Measurements from ENCODE around the gene SLC16A10. TPM values are rescaled to one million over a fixed set of nuclear protein-coding genes. Genes with fewer than 3 reads are reported as not detected.
"Not testable (repeated sequence)": the region's sequence is repeated elsewhere in the genome, so short reads cannot be mapped to it uniquely, and the experiment has no call there.

The SLC16A10 gene
- total RNA-seq, 1 donor from 2014 or later, result 0.20 TPM

DNA sequence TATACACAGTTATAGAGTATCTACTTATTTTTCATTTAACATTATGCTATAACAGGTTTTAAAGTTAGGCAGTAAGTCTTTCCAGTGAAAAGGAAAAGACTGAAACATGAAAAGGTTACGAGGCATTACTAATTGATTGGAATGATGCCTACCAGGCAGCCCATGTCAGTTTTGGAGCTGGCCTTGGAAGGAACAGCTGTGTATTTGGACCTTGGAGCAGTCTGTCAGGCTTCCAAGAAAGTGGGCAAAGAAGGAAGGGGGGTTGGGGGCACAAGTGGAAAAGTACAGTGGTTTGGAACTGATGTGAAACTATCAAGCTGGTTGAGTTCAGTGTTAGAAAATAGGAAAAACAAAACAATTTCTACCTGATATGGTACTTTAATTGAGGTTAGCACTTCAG lies 41.7 kb downstream of the SLC16A10 start:
- no peak for DNase-seq (ENCODE audit: low read depth in 2 of 2)

- not testable (repeated sequence) for DNase-seq (ENCODE audit: low read depth in 2 of 2)
Measured at GRCh38 chr6:111131018-111131417, 43.7 kb downstream of the SLC16A10 start.

GRCh38 chr6:111132669-111133068 lies 45.4 kb downstream of the SLC16A10 start:
- DNase-seq (ENCODE audit: low read depth in 2 of 2), result not testable (repeated sequence)

DNA sequence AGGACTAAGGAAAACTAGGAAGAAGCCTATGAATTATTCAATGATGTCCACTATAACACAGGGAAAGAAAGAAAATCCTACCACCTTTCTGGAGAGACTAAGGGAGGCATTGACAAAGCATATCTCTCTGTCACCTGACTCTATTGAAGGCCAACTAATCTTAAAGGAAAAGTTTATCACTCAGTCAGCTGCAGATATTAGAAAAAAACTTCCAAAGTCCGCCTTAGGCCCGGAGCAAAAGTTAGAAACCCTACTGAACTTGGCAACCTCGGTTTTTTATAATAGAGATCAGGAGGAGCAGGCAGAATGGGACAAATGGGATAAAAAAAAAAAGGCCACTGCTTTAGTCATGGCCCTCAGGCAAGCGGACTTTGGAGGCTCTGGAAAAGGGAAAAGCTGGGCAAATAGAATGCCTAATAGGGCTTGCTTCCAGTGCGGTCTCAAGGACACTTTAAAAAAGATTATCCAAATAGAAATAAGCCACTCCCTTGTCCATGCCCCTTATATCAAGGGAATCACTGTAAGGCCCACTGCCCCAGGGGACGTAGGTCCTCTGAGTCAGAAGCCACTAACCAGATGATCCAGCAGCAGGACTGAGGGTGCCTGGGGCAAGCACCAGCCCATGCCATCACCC lies 47.0 kb downstream of the SLC16A10 start:
- DNase-seq (ENCODE audit: low read depth in 2 of 2), result not testable (repeated sequence)

DNA sequence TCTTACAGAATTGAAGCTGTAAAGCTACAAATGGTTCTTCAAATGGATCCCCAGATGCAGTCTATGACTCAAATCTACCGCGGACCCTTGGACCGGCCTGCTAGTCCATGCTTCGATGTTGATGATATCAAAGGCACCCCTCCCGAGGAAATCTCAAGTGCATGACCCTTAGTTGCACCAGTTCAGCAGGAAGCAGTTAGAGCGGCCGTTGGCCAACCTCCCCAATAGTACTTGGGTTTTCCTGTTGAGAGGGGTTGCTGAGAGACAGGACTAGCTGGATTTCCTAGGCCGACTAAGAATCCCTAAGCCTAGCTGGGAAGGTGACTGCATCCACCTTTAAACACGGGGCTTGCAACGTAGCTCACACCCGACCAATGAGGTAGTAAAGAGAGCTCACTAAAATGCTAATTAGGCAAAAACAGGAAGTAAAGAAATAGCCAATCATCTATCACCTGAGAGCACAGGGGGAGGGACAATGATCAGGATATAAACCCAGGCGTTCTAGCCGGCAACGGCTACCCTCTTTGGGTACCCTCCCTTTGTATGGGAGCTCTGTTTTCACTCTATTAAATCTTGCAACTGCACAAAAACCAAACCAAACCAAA lies 50.3 kb downstream of the SLC16A10 start:
- not testable (repeated sequence) for DNase-seq (ENCODE audit: low read depth in 2 of 2)

DNA sequence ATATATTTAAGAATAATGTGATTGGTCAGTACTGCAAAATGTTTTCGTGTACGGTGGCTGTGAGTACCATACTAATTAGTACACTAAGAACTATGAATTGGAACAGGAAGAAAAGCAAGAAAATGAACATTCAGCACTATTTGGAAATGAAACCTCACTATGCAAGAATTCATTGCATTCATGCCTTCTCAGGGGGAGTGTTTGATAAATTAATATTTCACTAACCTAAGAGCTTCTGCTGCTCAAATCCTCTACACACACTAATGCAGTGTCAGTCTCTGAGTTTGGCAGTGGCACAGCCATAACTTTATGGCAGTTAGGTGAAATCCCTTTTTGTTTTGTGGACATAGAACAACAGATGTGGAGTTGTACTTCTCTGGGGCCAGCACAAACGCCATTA lies 60.1 kb downstream of the SLC16A10 start:
- DNase-seq (ENCODE audit: low read depth in 2 of 2), result no peak

GRCh38 chr6:111148110-111148509 lies 60.8 kb downstream of the SLC16A10 start:
- no peak for DNase-seq (ENCODE audit: low read depth in 2 of 2)

- no peak for DNase-seq (ENCODE audit: low read depth in 2 of 2)
Measured at GRCh38 chr6:111150577-111150976, 63.3 kb downstream of the SLC16A10 start.

- DNase-seq (ENCODE audit: low read depth in 2 of 2), result no peak
Measured at GRCh38 chr6:111154981-111155380, 67.7 kb downstream of the SLC16A10 start.

DNA sequence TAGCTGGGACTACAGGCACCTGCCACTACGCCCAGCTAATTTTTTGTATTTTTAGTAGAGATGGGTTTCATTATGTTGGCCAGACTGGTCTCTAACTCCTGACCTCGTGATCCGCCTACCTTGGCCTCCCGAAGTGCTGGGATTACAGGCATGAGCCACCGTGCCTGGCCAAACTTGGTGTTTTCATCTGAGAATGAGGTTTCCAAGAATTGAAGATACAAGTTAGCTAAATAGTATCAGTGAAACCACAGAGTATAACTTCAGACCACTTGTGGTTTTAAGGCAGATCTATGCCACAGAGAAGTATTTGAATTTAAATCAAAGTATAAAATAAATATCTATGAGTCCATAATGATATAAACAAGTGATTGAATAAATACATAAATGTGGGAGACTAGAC lies 70.1 kb downstream of the SLC16A10 start:
- no peak for DNase-seq (ENCODE audit: low read depth in 2 of 2)

DNA sequence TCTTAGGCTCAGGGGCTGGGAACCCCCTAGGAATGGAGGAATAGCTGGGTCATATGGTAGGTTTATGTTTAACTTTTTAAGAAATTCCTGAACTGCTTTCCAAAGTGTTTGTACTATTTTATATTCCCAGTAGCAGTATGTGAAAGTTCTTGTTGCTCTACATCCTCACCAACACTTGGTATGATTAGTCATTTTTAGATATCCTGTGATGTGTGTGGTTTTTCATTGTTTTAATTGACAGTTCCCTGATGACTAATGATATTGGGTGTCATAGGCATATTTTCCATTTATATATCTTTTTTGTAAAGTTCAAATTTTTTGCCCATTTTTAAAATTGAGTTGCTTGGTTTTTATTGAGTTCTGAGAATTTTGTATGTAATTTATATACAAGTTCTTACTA lies 72.3 kb downstream of the SLC16A10 start:
- DNase-seq (ENCODE audit: low read depth in 2 of 2), result no peak

DNA sequence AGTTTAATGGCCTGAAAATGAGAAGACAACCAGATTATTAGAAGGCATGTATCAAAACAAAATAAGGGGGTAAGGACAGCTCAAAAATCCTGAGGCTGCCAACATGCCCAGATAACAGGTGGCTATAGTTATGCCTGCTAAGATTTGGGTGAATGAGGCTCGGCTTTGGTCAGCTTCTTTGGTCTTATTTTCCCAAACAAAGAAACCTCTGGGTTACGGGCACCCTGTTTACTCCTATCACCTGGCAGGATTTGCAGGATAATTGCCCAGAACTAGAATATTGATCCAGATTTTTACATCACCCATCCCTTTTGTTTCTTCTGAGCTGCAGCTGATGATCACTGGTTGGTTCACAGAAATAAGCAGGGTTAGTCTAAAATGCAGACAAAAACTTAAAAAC lies 74.3 kb downstream of the SLC16A10 start:
- DNase-seq (ENCODE audit: low read depth in 2 of 2), result no peak

GRCh38 chr6:111162504-111162903 lies 75.2 kb downstream of the SLC16A10 start:
- DNase-seq (ENCODE audit: low read depth in 2 of 2), result no peak

- DNase-seq (ENCODE audit: low read depth in 2 of 2), result peak in 1 of 2 donors; percentile 1
Measured at GRCh38 chr6:111171577-111172400, 84.5 kb downstream of the SLC16A10 start.

GRCh38 chr6:111172563-111172962 lies 85.3 kb downstream of the SLC16A10 start:
- no peak for DNase-seq (ENCODE audit: low read depth in 2 of 2)

GRCh38 chr6:111173341-111173740 lies 86.0 kb downstream of the SLC16A10 start:
- no peak for DNase-seq (ENCODE audit: low read depth in 2 of 2)

DNA sequence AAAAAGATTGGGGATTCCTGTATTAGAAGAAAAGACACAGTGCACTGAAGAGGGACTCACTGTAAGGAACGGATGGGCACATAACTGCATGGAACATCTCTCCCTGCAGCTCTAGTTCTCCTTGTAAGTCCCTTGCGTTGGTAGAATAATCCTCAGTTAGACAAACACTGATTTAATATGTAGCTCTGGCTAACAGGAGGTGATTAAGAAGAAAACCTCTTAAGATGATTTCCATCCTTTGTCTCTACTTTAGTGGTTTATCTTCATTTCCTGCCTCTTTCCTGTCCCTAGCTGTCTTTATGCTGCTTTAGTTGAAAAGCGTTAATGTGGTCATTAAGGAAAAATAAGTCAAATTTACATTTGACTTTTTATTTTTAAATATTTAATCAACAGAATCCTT lies 86.6 kb downstream of the SLC16A10 start:
- DNase-seq (ENCODE audit: low read depth in 2 of 2), result peak in 1 of 2 donors; percentile 3

DNA sequence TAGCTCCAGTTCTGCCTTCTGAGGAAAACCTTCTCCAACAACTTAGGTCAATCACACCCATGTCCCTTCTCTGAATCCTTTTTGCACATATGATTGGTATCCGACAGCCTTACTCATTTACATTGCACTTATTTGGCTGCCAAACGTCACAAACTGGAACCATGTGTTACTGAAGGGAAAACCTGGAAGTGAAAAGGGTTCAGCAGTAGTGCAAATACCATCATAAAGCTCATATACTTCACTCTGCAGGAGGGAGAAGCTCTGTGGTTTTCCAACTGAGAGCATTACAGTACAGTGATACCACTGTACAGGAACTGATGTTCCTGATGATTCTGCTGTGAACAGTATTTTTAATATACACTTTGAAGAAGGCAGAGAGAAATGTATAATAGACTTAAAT lies 87.8 kb downstream of the SLC16A10 start:
- DNase-seq (ENCODE audit: low read depth in 2 of 2), result no peak

- DNase-seq (ENCODE audit: low read depth in 2 of 2), result no peak
Measured at GRCh38 chr6:111176038-111176759, 88.9 kb downstream of the SLC16A10 start.

DNA sequence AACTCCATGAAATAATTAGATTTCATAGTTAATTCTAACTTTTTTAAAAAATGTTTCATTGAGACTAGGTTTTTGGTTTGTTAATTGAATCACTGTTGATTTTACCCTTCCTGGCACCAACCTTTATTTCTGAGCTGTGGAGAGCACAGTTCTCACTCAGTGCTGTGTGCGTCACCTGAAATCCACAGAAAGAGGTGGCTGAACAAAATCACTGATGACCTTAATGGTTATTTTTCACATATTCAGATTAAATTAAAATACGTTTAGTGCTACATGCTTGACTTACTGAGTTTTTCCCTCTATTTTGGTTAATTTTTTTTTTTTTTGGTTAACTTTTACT lies 89.4 kb downstream of the SLC16A10 start:
- no peak for DNase-seq (ENCODE audit: low read depth in 2 of 2)

GRCh38 chr6:111177131-111177530 lies 89.8 kb downstream of the SLC16A10 start:
- no peak for DNase-seq (ENCODE audit: low read depth in 2 of 2)
